Caco-2 (cell line): Measurements from ENCODE around the gene CCR1. TPM values are rescaled to one million over a fixed set of nuclear protein-coding genes. Genes with fewer than 3 reads are reported as not detected.
"Not testable (repeated sequence)": the region's sequence is repeated elsewhere in the genome, so short reads cannot be mapped to it uniquely, and the experiment has no call there.

Experiments used
- BruUV-seq: library from RNA; stranded (reverse); fragments of 400-500 nt; replicated peaks from 2 replicates; lab custom pipeline; 2021; lab: Mats Ljungman, UMichigan
- CTCF ChIA-PET: fragments of 300-600 bp; sonication (Branson Sonifier 250); formaldehyde crosslinking; loops from one replicate; lab custom pipeline; 2022; ENCODE audit warnings: antibody characterized with exemption; lab: Charles Lee
- POLR2A ChIA-PET: fragments of 300-600 bp; sonication (Branson Sonifier 250); formaldehyde crosslinking; loops from one replicate; lab custom pipeline; 2022; ENCODE audit warnings: antibody characterized with exemption; lab: Charles Lee
- DNase-seq, 2 experiments: peaks; one replicate each; pipeline versions ENCODE4 v3.0.0 to v3.0.0-alpha.2; 2020 to 2022
- H3K27me3 ChIP-seq: replicated peaks from 2 replicates; pipeline ENCODE4 v1.6.0; 2011; ENCODE audit warnings: low read length; ENCODE audit not compliant: control insufficient read depth, insufficient read depth
- H3K36me3 ChIP-seq: 2 replicates; pipeline ENCODE4 v1.5.1; 2011; ENCODE audit warnings: low read length; ENCODE audit not compliant: control insufficient read depth, insufficient read depth
- H3K4me1 ChIP-seq: fragments of 250-450 bp; sonication (Bioruptor Pico); 2 replicates; pipeline ENCODE4 v1.5.1; 2020; ENCODE audit warnings: mild to moderate bottlenecking
- H3K4me3 ChIP-seq: 2 replicates; pipeline ENCODE4 v1.5.1; 2011; ENCODE audit warnings: low read depth, mild to moderate bottlenecking, control low read depth, low read length
- H3K9me3 ChIP-seq: fragments of 250-450 bp; sonication (Bioruptor Pico); 2 replicates; pipeline ENCODE4 v1.5.1; 2020; ENCODE audit warnings: mild to moderate bottlenecking, moderate library complexity
- H3K27ac Mint-ChIP-seq: one replicate; pipeline ENCODE4 v1.8.0; 2022; ENCODE audit warnings: mixed read lengths; ENCODE audit not compliant: unreplicated experiment
- H3K27me3 Mint-ChIP-seq: one replicate; pipeline ENCODE4 v1.8.0; 2022; ENCODE audit warnings: mixed read lengths; ENCODE audit not compliant: insufficient read depth, unreplicated experiment
- H3K36me3 Mint-ChIP-seq: one replicate; pipeline ENCODE4 v1.8.0; 2022; ENCODE audit warnings: mild to moderate bottlenecking, mixed read lengths; ENCODE audit not compliant: insufficient read depth, unreplicated experiment
- H3K4me1 Mint-ChIP-seq: one replicate; pipeline ENCODE4 v1.8.0; 2022; ENCODE audit warnings: low read depth, mixed read lengths; ENCODE audit not compliant: unreplicated experiment
- H3K4me3 Mint-ChIP-seq: one replicate; pipeline ENCODE4 v1.8.0; 2022; ENCODE audit warnings: mild to moderate bottlenecking, moderate library complexity, mixed read lengths; ENCODE audit not compliant: unreplicated experiment
- H3K9me3 Mint-ChIP-seq: one replicate; pipeline ENCODE4 v1.8.0; 2022; ENCODE audit warnings: mixed read lengths; ENCODE audit not compliant: unreplicated experiment
- intact Hi-C: fragments of 100-400 bp; cut with micrococcal nuclease; formaldehyde crosslinking; loops from one replicate; pipeline ENCODE4 v1.10.0; 2022; ENCODE audit not compliant: unreplicated experiment
- total RNA-seq: library from RNA; stranded (reverse); gene quantifications from 2 replicates; pipeline ENCODE4 v1.2.3, GENCODE V29; 2022
- TF ChIP-seq, protein P1 (sequence below), 2 experiments: fragments of 200-600 bp in 1 of 2; IDR thresholded peaks; 1 replicate in 1 of 2; 2 replicates in 1 of 2; pipeline versions ENCODE4 v1.5.1 to v1.8.0; 2011 to 2022; ENCODE audit warnings: antibody characterized with exemption in 1 of 2, control low read depth in 1 of 2, inconsistent platforms in 1 of 2, low read depth in 1 of 2, low read length in 1 of 2, mild to moderate bottlenecking in 1 of 2, moderate library complexity in 1 of 2; ENCODE audit not compliant: insufficient read depth in 1 of 2, severe bottlenecking in 1 of 2, unreplicated experiment in 1 of 2

The CCR1 gene
- total RNA-seq, 1 experiment from 2014 or later, result 2.9 TPM

DNA sequence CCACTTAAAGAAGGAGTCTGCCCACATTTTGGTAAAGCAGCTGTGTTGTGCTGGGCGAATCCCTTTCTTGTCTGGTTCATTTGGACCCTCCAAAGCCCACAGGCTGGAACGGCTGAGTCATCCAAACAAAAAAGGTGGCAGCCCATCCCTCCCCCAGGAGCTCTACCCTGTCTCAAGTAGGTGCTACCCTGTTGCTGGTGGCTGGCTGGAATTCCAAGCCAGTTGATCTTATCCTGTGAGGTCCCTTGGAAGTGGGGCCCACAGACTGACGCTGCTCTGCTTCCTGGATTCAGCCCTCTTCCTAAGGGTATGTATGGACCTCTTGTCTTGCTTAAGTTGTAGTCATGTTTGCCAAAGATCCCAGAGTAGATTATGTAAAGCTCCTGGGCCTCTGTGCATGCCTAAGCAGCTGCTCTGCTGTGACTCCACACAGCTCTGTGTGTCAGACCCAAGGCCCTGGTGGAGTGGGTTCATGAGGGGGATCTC is 44.5 kb downstream of the CCR1 start:
- Histone ChIP-seq H3K4me3 (peak overlapping the region; percentile 3), H3K36me3 (no peaks in the 10 kb centered on the region), H3K27me3 (no peaks in the 10 kb centered on the region), H3K4me1 (peaks cover 51% of the 10 kb centered on the region), H3K9me3 (peaks cover 10% of the 10 kb centered on the region)
- DNase-seq, result peak; percentile 88 to 93
- BruUV-seq, result no TSS peak
- H3K9me3 Mint-ChIP-seq, result peaks cover 23% of the 10 kb centered on the region
- POLR2A ChIA-PET, result interaction anchor here (0.6 to 1.3 kb wide), 5 partner anchors 45 to 171 kb away, joined by 3 to 8 read pairs (median 3); partner anchors contain the start of gene CCR1
- intact Hi-C loops, result loop anchor here (1.0 to 2.0 kb wide), 5 partner anchors 37 to 209 kb away; partner anchors contain the start of gene CCR1
- H3K36me3 Mint-ChIP-seq, result peaks cover 31% of the 10 kb centered on the region
- H3K4me1 Mint-ChIP-seq, result peaks cover 56% of the 10 kb centered on the region
- peak overlapping the region; percentile 72 for H3K4me3 Mint-ChIP-seq
- H3K27ac Mint-ChIP-seq, result peak overlapping the region; percentile 99
- TF ChIP-seq, protein P1, sequence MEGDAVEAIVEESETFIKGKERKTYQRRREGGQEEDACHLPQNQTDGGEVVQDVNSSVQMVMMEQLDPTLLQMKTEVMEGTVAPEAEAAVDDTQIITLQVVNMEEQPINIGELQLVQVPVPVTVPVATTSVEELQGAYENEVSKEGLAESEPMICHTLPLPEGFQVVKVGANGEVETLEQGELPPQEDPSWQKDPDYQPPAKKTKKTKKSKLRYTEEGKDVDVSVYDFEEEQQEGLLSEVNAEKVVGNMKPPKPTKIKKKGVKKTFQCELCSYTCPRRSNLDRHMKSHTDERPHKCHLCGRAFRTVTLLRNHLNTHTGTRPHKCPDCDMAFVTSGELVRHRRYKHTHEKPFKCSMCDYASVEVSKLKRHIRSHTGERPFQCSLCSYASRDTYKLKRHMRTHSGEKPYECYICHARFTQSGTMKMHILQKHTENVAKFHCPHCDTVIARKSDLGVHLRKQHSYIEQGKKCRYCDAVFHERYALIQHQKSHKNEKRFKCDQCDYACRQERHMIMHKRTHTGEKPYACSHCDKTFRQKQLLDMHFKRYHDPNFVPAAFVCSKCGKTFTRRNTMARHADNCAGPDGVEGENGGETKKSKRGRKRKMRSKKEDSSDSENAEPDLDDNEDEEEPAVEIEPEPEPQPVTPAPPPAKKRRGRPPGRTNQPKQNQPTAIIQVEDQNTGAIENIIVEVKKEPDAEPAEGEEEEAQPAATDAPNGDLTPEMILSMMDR (IDR thresholded peaks at IDR 0.05; ENCODE audit: insufficient read depth in 1 of 2, low read depth in 1 of 2, low read length in 1 of 2, severe bottlenecking in 1 of 2, unreplicated experiment in 1 of 2), result no peak
- CTCF ChIA-PET, result interaction anchor here (0.6 to 1.8 kb wide), 9 partner anchors 37 to 1790 kb away, joined by 3 to 17 read pairs (median 3); partner anchors contain the start of gene CCR1
- H3K27me3 Mint-ChIP-seq, result no peaks in the 10 kb centered on the region

DNA sequence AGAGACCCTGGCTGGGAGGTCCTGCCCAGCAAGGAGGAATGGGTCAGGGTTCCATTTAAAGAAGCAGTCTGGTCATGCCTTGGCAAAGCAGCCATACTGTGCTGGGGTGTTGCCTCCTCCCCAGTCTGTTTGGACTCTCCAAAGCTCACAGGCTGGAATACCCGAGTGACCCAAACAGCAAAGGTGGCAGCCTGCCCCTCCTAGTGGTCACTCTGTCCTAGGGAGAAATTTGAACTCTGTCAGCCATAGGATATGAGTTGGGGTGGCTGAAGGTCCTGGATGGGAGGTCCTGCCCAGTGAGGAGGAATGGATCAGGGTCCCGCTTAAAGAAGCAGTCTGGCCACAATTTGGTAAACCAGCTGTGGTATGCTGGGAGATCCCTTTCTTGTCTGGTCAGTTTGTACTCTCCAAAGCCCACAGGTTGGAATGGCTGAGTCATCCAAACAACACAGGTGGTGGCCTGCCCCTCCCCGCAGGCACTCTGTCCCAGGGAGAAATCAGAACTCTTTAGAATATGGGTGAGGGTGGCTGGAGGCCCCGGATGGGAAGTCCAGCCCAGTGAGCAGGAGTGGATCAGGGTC is 45.0 kb downstream of the CCR1 start:
- intact Hi-C loops, result loop anchor here (1.0 to 2.0 kb wide), 5 partner anchors 36 to 210 kb away; partner anchors contain the start of gene CCR1
- H3K36me3 ChIP-seq, result no peaks in the 10 kb centered on the region
- H3K4me1 ChIP-seq, result peaks cover 51% of the 10 kb centered on the region
- peaks cover 31% of the 10 kb centered on the region for H3K36me3 Mint-ChIP-seq
- no peaks in the 10 kb centered on the region for H3K27me3 Mint-ChIP-seq
- CTCF ChIA-PET, result interaction anchor here (0.6 to 1.8 kb wide), 9 partner anchors 37 to 1790 kb away, joined by 3 to 17 read pairs (median 3); partner anchors contain the start of gene CCR1
- peak overlapping the region; percentile 99 for H3K27ac Mint-ChIP-seq
- H3K9me3 ChIP-seq, result peaks cover 10% of the 10 kb centered on the region
- peak overlapping the region; percentile 3 for H3K4me3 ChIP-seq
- peaks cover 28% of the 10 kb centered on the region for H3K9me3 Mint-ChIP-seq
- BruUV-seq, result TSS peak; percentile 72
- no peaks in the 10 kb centered on the region for H3K27me3 ChIP-seq
- POLR2A ChIA-PET, result interaction anchor here (1.0 to 1.3 kb wide), 3 partner anchors 46 to 79 kb away, joined by 3 to 8 read pairs (median 3); partner anchors contain the start of gene CCR1
- peaks cover 51% of the 10 kb centered on the region for H3K4me1 Mint-ChIP-seq
- peak; percentile 88 to 90 for DNase-seq
- H3K4me3 Mint-ChIP-seq, result peak overlapping the region; percentile 72
- TF ChIP-seq, protein P1 (IDR thresholded peaks at IDR 0.05; ENCODE audit: insufficient read depth in 1 of 2, low read depth in 1 of 2, low read length in 1 of 2, severe bottlenecking in 1 of 2, unreplicated experiment in 1 of 2), result peak in 1 of 2 experiments; percentile 30

DNA sequence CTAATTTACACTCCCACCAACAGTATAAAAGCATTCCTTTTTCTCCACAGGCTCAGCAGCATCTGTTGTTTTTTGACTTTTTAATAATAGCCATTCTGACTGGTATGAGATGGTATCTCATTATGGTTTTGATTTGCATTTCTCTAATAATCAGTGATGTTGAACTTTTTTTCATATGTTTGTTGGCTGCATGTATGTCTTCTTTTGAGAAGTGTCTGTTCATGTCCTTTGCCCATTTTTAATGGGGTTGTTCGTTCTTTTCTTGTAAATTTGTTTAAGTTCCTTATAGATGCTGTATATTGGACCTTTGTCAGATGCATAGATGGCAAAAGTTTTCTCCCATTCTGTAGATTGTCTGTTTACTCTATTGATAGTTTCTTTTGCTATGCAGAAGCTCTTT is 50.4 kb downstream of the CCR1 start:
- H3K4me3 ChIP-seq, CTCF ChIA-PET, H3K27me3 ChIP-seq, POLR2A ChIA-PET, H3K36me3 Mint-ChIP-seq, H3K4me3 Mint-ChIP-seq, BruUV-seq, H3K27ac Mint-ChIP-seq, H3K9me3 ChIP-seq, H3K36me3 ChIP-seq, DNase-seq, intact Hi-C loops, H3K27me3 Mint-ChIP-seq: not testable (repeated sequence)
- Mint-ChIP-seq H3K9me3 (peaks cover 27% of the 10 kb centered on the region), H3K4me1 (peaks cover 28% of the 10 kb centered on the region)
- H3K4me1 ChIP-seq, result peaks cover 21% of the 10 kb centered on the region
